K562 (cell line): ENCODE results near the gene CLDN34. TPM values are rescaled to one million over a fixed set of nuclear protein-coding genes. Genes with fewer than 3 reads are reported as not detected.

Source experiments
- ATAC-seq: fragments of 200-7000 bp; cut with Tn5 transposase; 3 replicates; pipeline ENCODE4 v1.9.1; 2020; ENCODE audit warnings: moderate library complexity
- BruUV-seq: library from RNA; stranded (reverse); fragments of 400-500 nt; replicated peaks from 2 replicates; lab custom pipeline; 2021; lab: Mats Ljungman, UMichigan
- CTCF ChIA-PET: fragments of 300-600 bp; formaldehyde crosslinking; extraction: SDS; loops from one replicate; lab custom pipeline; 2021; ENCODE audit warnings: low intra/inter-chr PET ratio; lab: Yijun Ruan, JAX
- POLR2A ChIA-PET: fragments of 300-600, 350-650 bp; sonication (Branson Sonifier 250); formaldehyde crosslinking; extraction: SDS; loops from one replicate; lab custom pipeline; 2021; ENCODE audit warnings: antibody characterized with exemption, inconsistent platforms; lab: Yijun Ruan, JAX
- DNase-seq, 4 experiments: peaks; one replicate each; pipeline versions ENCODE4 v3.0.0 to v3.0.0-alpha.2; 2011 to 2018; ENCODE audit warnings: low spot score in 3 of 4, mixed read lengths in 3 of 4; ENCODE audit errors: extremely low read depth in 1 of 4
- FAIRE-seq: peaks from 2 replicates; lab custom pipeline; 2011; peaks lifted over from hg19 to GRCh38; lab: Jason Lieb, UNC
- H2AFZ ChIP-seq: 2 replicates; pipeline ENCODE4 v1.6.0; 2011; ENCODE audit warnings: low read depth, low read length, control low read depth, inconsistent platforms
- H3K27ac ChIP-seq: fragments of 200-600 bp; 3 replicates; pipeline ENCODE4 v1.8.0; 2011; ENCODE audit warnings: low read depth, mild to moderate bottlenecking, control low read depth, inconsistent platforms, low read length, moderate library complexity, mixed read lengths; ENCODE audit errors: extremely low read depth
- H3K27me3 ChIP-seq, 2 experiments: fragments of 300-600 bp in 1 of 2; 2 replicates in 1 of 2; 3 replicates in 1 of 2; pipeline versions ENCODE4 v1.6.0 to v1.8.0; 2011; ENCODE audit warnings: inconsistent platforms in 2 of 2, low read length in 2 of 2, mild to moderate bottlenecking in 1 of 2, mixed read lengths in 1 of 2, moderate library complexity in 1 of 2; ENCODE audit not compliant: control insufficient read depth in 2 of 2, insufficient read depth in 2 of 2
- H3K36me3 ChIP-seq: fragments of 300-600 bp; 3 replicates; pipeline ENCODE4 v1.8.0; 2011; ENCODE audit warnings: mild to moderate bottlenecking, low read length, inconsistent platforms; ENCODE audit not compliant: control insufficient read depth, insufficient read depth
- H3K4me1 ChIP-seq, 2 experiments: fragments of 200-600 bp in 1 of 2; replicated peaks in 1 of 2; 2 replicates in 1 of 2; 3 replicates in 1 of 2; pipeline versions ENCODE4 v1.5.1 to v1.8.0; 2011; ENCODE audit warnings: inconsistent platforms in 2 of 2, low read length in 2 of 2, mild to moderate bottlenecking in 1 of 2, mixed read lengths in 1 of 2, moderate library complexity in 1 of 2; ENCODE audit not compliant: control insufficient read depth in 2 of 2, insufficient read depth in 2 of 2
- H3K4me2 ChIP-seq: 2 replicates; pipeline ENCODE4 v1.6.1; 2011; ENCODE audit warnings: low read length, control low read depth, inconsistent platforms, mixed read lengths; ENCODE audit not compliant: insufficient read depth
- H3K4me3 ChIP-seq: fragments of 200-600 bp; sonication (generic), shearing (Covaris generic); 2 replicates; pipeline ENCODE4 v1.5.1; 2016; ENCODE audit warnings: control low read depth, inconsistent platforms
- H3K79me2 ChIP-seq: fragments of 200-600 bp; 3 replicates; pipeline ENCODE4 v1.8.0; 2011; ENCODE audit warnings: low read length, inconsistent platforms; ENCODE audit not compliant: control insufficient read depth, insufficient read depth
- H3K9ac ChIP-seq, 2 experiments: 2 replicates each; pipeline versions ENCODE4 v1.6.0 to v1.6.1; 2011; ENCODE audit warnings: low read depth in 2 of 2, low read length in 2 of 2, control low read depth in 1 of 2, inconsistent platforms in 1 of 2, mild to moderate bottlenecking in 1 of 2, mixed read lengths in 1 of 2; ENCODE audit not compliant: insufficient read depth in 1 of 2
- H3K9me1 ChIP-seq: one replicate; pipeline ENCODE4 v1.6.0; 2011; ENCODE audit warnings: inconsistent platforms, mild to moderate bottlenecking, low read length, moderate library complexity; ENCODE audit not compliant: control insufficient read depth, insufficient read depth
- H3K9me3 ChIP-seq: replicated peaks from 2 replicates; pipeline ENCODE4 v1.5.1; 2011; ENCODE audit warnings: low read depth, low read length, inconsistent platforms; ENCODE audit not compliant: control insufficient read depth, insufficient read depth
- H4K20me1 ChIP-seq: replicated peaks from 2 replicates; pipeline ENCODE4 v1.6.1; 2011; ENCODE audit warnings: low read length, inconsistent platforms, mixed read lengths; ENCODE audit not compliant: control insufficient read depth, insufficient read depth
- ATF4 ChIP-seq: fragments of 450-650 bp; formaldehyde crosslinking; IDR thresholded peaks from 2 replicates; pipeline ENCODE4 v1.4.0; 2022; ENCODE audit warnings: mild to moderate bottlenecking, moderate library complexity
- BACH1 ChIP-seq: fragments of 200-800 bp; sonication (Bioruptor generic); IDR thresholded peaks from 2 replicates; pipeline ENCODE4 v1.6.1; 2016; ENCODE audit warnings: missing genetic modification characterization, missing compliant biosample characterization
- BRD4 ChIP-seq: fragments of 200-600 bp; sonication (generic); IDR thresholded peaks from 2 replicates; pipeline ENCODE4 v1.6.1; 2017; ENCODE audit warnings: inconsistent platforms
- BRD9 ChIP-seq: fragments of 450-650 bp; IDR thresholded peaks from 2 replicates; pipeline ENCODE4 v1.6.1; 2018; ENCODE audit warnings: low read depth; ENCODE audit not compliant: partially characterized antibody
- CTBP1 ChIP-seq: fragments of 450-650 bp; IDR thresholded peaks from 2 replicates; pipeline ENCODE4 v1.6.1; 2016; ENCODE audit warnings: borderline replicate concordance
- ETV6 ChIP-seq, 3 experiments: fragments of 150-350 bp in 1 of 3; sonication (generic) in 1 of 3; formaldehyde crosslinking in 1 of 3; IDR thresholded peaks; 2 replicates each; pipeline versions ENCODE4 v1.6.1 to v1.8.0; 2014 to 2022; ENCODE audit warnings: borderline replicate concordance in 2 of 3, low read depth in 2 of 3, antibody characterized with exemption in 1 of 3, low read length in 1 of 3, mild to moderate bottlenecking in 1 of 3, missing genetic modification reagents in 1 of 3
- HDGF ChIP-seq: fragments of 450-650 bp; IDR thresholded peaks from 2 replicates; pipeline ENCODE4 v1.6.1; 2016
- HNRNPH1 ChIP-seq: fragments of 200-400 bp; formaldehyde crosslinking; optimal IDR thresholded peaks from 2 replicates; pipeline ENCODE3; 2017; ENCODE audit warnings: low read depth, mild to moderate bottlenecking, low read length, moderate library complexity
- JUN ChIP-seq, 2 experiments: sonication (generic) in 1 of 2; formaldehyde crosslinking in 1 of 2; IDR thresholded peaks; 2 replicates each; pipeline versions ENCODE4 v1.6.1 to v1.8.0; 2012 to 2022; ENCODE audit warnings: borderline replicate concordance in 2 of 2, mild to moderate bottlenecking in 2 of 2, improper control_type of control experiment in 1 of 2, low read depth in 1 of 2, low read length in 1 of 2, missing genetic modification reagents in 1 of 2
- LCOR ChIP-seq: sonication (generic); formaldehyde crosslinking; IDR thresholded peaks from 2 replicates; pipeline ENCODE4 v1.8.0; 2022; ENCODE audit warnings: mild to moderate bottlenecking, missing genetic modification reagents
- MNT ChIP-seq, 2 experiments: fragments of 450-650 bp; conservative IDR thresholded peaks; 2 replicates each; pipeline ENCODE4 v1.6.1; 2017; ENCODE audit warnings: mild to moderate bottlenecking in 2 of 2, moderate library complexity in 2 of 2
- POLR2G ChIP-seq: fragments of 200-400 bp; formaldehyde crosslinking; IDR thresholded peaks from 2 replicates; pipeline ENCODE4 v1.6.1; 2017; ENCODE audit warnings: low read depth, mild to moderate bottlenecking, antibody characterized with exemption, low read length, moderate library complexity
- TSHZ1 ChIP-seq: fragments of 250-450 bp; sonication (Bioruptor Pico); IDR thresholded peaks from 2 replicates; pipeline ENCODE4 v1.4.0; 2020; ENCODE audit warnings: mild to moderate bottlenecking, moderate library complexity
- ZNF184 ChIP-seq: sonication (generic); formaldehyde crosslinking; IDR thresholded peaks from 2 replicates; pipeline ENCODE4 v1.5.0; 2020; ENCODE audit warnings: missing genetic modification reagents
- ZNF57 ChIP-seq: fragments of 450-650 bp; formaldehyde crosslinking; IDR thresholded peaks from 2 replicates; pipeline ENCODE4 v1.4.0; 2020; ENCODE audit warnings: mild to moderate bottlenecking, moderate library complexity
- ZNF696 ChIP-seq: fragments of 250-450 bp; sonication (Bioruptor Pico); conservative IDR thresholded peaks from 2 replicates; pipeline ENCODE4 v1.4.0; 2020; ENCODE audit warnings: mild to moderate bottlenecking, moderate library complexity
- WGBS: fragments of 100-300 bp; shearing (Covaris generic); methylation state at CpG from one replicate; pipeline ENCODE4 v1.1.6; 2016; ENCODE audit warnings: low coverage, mixed read lengths; ENCODE audit not compliant: insufficient coverage; ENCODE audit errors: missing lambda C conversion rate; 5-methylcytosine and 5-hydroxymethylcytosine counted together
- in situ Hi-C: fragments of 300-500 bp; cut with MboI; formaldehyde crosslinking; loops from 4 replicates; pipeline ENCODE4 v1.15.0; 2018; ENCODE audit warnings: inconsistent platforms, mixed read lengths
- intact Hi-C: fragments of 100-400 bp; cut with micrococcal nuclease; formaldehyde crosslinking; loops from 2 replicates; pipeline ENCODE4 v1.14.2; 2022
- polyA plus RNA-seq, 8 experiments: library from polyadenylated mRNA; depleted of rRNA in 4 of 8; stranded (reverse) in 5 of 8; unstranded in 3 of 8; fragments of >200 nt; fragmentation: Nextera tagmentation in 2 of 8; fragmentation: Illumina TruSeq in 1 of 8; extraction: Ambion mirVana in 2 of 8; extraction: Trizol in 1 of 8; gene quantifications; 2 replicates each; pipeline versions ENCODE4 v1.2.1 to v1.2.3, GENCODE V29; 2011 to 2014; ENCODE audit warnings: inconsistent platforms in 1 of 8, missing spikeins in 1 of 8
- total RNA-seq, 7 experiments: library from RNA; depleted of rRNA in 6 of 7; stranded (reverse); fragments of >200 nt in 6 of 7; fragmentation: Illumina TruSeq in 2 of 7; extraction: Trizol in 2 of 7; gene quantifications; 2 replicates each; pipeline versions ENCODE4 v1.2.1 to v1.2.3, GENCODE V29; 2011 to 2021; ENCODE audit warnings: low replicate concordance in 1 of 7

Gene CLDN34
- total and polyA plus RNA-seq, 9 of the 15 experiments (the other 6 are each of a cell fraction or from before 2014, with no cell fraction given) = not detected

GRCh38 chrX:9923357-9923756 is 43.8 kb upstream of the CLDN34 start (continued):
- no peak for TF ChIP-seq ATF4 (CRISPR knock-in tag)
- TF ChIP-seq ZNF57 (CRISPR knock-in tag) = no peak
- no peak for TF ChIP-seq ZNF184 (CRISPR knock-in tag)
- TF ChIP-seq BACH1 (tag) = no peak
- TF ChIP-seq HNRNPH1 = no peak
- no peak for TF ChIP-seq MNT (conservative IDR thresholded peaks at IDR 0.05)

- H2AFZ ChIP-seq = no peak overlapping the region
- H3K4me2 ChIP-seq = no peak overlapping the region
- no peaks in the 10 kb centered on the region for H3K79me2 ChIP-seq
- no peaks in the 10 kb centered on the region for H3K36me3 ChIP-seq
- DNase-seq (no peak), ATAC-seq (no peak), FAIRE-seq (no peak)
- in situ Hi-C loops (no loop called here), intact Hi-C loops (no loop called here)
- no peaks in the 10 kb centered on the region for H3K4me1 ChIP-seq
- H3K27ac ChIP-seq = no peak overlapping the region
- no TSS peak for BruUV-seq
- H3K27me3 ChIP-seq = peaks cover 0 to 14% of the 10 kb centered on the region in 2 experiments; a peak in 2 of 5 replicates
- CTCF ChIA-PET = no interaction called here
- POLR2A ChIA-PET = no interaction called here
- no peaks in the 10 kb centered on the region for H3K9me1 ChIP-seq
- no peak overlapping the region for H3K4me3 ChIP-seq
- no peak overlapping the region for H3K9ac ChIP-seq
- WGBS = 0% methylated on average over 9 of the region's 9 CpGs
- no peaks in the 10 kb centered on the region for H4K20me1 ChIP-seq
- no peaks in the 10 kb centered on the region for H3K9me3 ChIP-seq
- TF ChIP-seq JUN (IDR thresholded peaks at IDR 0.05; ENCODE audit: borderline replicate concordance, low read depth, low read length) (no peak), JUN (CRISPR knock-in tag; IDR thresholded peaks at IDR 0.05; ENCODE audit: borderline replicate concordance) (no peak), BRD4 (no peak), TSHZ1 (CRISPR knock-in tag) (no peak), CTBP1 (no peak), ETV6 (IDR thresholded peaks at IDR 0.05; ENCODE audit: borderline replicate concordance in 1 of 2, low read depth in 2 of 2, low read length in 1 of 2) (no peak), ETV6 (CRISPR knock-in tag; IDR thresholded peaks at IDR 0.05; ENCODE audit: borderline replicate concordance) (no peak), HDGF (no peak), BRD9 (no peak), POLR2G (no peak), LCOR (CRISPR knock-in tag) (no peak), ZNF696 (CRISPR knock-in tag) (no peak)
Observed at GRCh38 chrX:9926002-9926401, 41.2 kb upstream of the CLDN34 start.
